Spleen (tissue), 13 donors: Measurements from ENCODE around the gene CSRP2. TPM values are rescaled to one million over a fixed set of nuclear protein-coding genes. Genes with fewer than 3 reads are reported as not detected.

Experiments used
- DNase-seq: peaks from one replicate; pipeline ENCODE4 v3.0.0-alpha.2; 2020
- H3K27ac ChIP-seq, 8 donors: fragments of 200-600 bp; sonication (generic) in 7 of 8; 1 replicate in 4 of 8; 2 replicates in 4 of 8; pipeline versions ENCODE4 v1.5.0 to v1.8.0; 2016 to 2021; ENCODE audit warnings: inconsistent platforms in 4 of 8, mild to moderate bottlenecking in 4 of 8, moderate library complexity in 1 of 8
- H3K27me3 ChIP-seq, 7 donors: fragments of 200-600 bp; sonication (generic) in 6 of 7; replicated peaks in 1 of 7; 1 replicate in 4 of 7; 2 replicates in 3 of 7; pipeline versions ENCODE4 v1.5.0 to v1.8.0; 2016 to 2021; ENCODE audit warnings: inconsistent platforms in 3 of 7, mild to moderate bottlenecking in 1 of 7
- H3K36me3 ChIP-seq, 6 donors: fragments of 200-600 bp; sonication (generic) in 5 of 6; 1 replicate in 4 of 6; 2 replicates in 2 of 6; pipeline versions ENCODE4 v1.5.0 to v1.8.0; 2016 to 2021; ENCODE audit warnings: inconsistent platforms in 2 of 6
- H3K4me1 ChIP-seq, 6 donors: fragments of 200-600 bp; sonication (generic) in 5 of 6; 1 replicate in 3 of 6; 2 replicates in 3 of 6; pipeline versions ENCODE4 v1.5.0 to v1.8.0; 2016 to 2021; ENCODE audit warnings: inconsistent platforms in 3 of 6
- H3K4me3 ChIP-seq, 8 donors: fragments of 200-600 bp; sonication (generic) in 7 of 8; 1 replicate in 4 of 8; 2 replicates in 4 of 8; pipeline versions ENCODE4 v1.5.0 to v1.8.0; 2016 to 2021; ENCODE audit warnings: inconsistent platforms in 4 of 8, mild to moderate bottlenecking in 4 of 8, moderate library complexity in 2 of 8
- H3K9me3 ChIP-seq, 8 donors: fragments of 200-600 bp; sonication (generic) in 7 of 8; 1 replicate in 4 of 8; 2 replicates in 4 of 8; pipeline versions ENCODE4 v1.5.0 to v1.8.0; 2016 to 2021; ENCODE audit warnings: inconsistent platforms in 4 of 8
- POLR2A ChIP-seq, 3 donors: fragments of 450-650 bp; IDR thresholded peaks; one replicate each; pipeline ENCODE4 v1.5.1; 2017; ENCODE audit warnings: antibody characterized with exemption in 3 of 3, mild to moderate bottlenecking in 1 of 3
- POLR2AphosphoS5 ChIP-seq, 3 donors: sonication (generic); formaldehyde crosslinking; IDR thresholded peaks; one replicate each; pipeline ENCODE4 v1.5.1; 2017; ENCODE audit warnings: antibody characterized with exemption in 3 of 3
- WGBS, 5 donors: extraction: QIAGEN DNeasy Blood & Tissue Kit in 3 of 5; methylation state at CpG; one replicate each; pipeline versions ENCODE4 v1.1.5 to v1.1.7; 2013 to 2018; 5-methylcytosine and 5-hydroxymethylcytosine counted together
- intact Hi-C: fragments of 100-400 bp; cut with DNase I; formaldehyde crosslinking; loops from one replicate; pipeline ENCODE4 v1.15.0; 2023; ENCODE audit warnings: low total_unique reads
- long read RNA-seq, 2 donors: transcript quantifications; one replicate each; lab custom pipeline, GENCODE V29; 2026
- polyA plus RNA-seq, 3 donors: library from polyadenylated mRNA; stranded (reverse); fragments of 200-250 nt; gene quantifications; one replicate each; pipeline ENCODE4 v1.2.1, GENCODE V29; 2013
- total RNA-seq, 7 donors: library from RNA; depleted of rRNA in 3 of 7; stranded (reverse); fragments of >200 nt in 3 of 7; fragmentation: NEBNext Ultra II Directional in 4 of 7; extraction: Animal tissue kit (Norgen Biotek cat#: 25700) in 4 of 7; gene quantifications; one replicate each; pipeline versions ENCODE4 v1.1.0 to v1.2.1, GENCODE V29; 2016 to 2021
- TF ChIP-seq, protein P1 (sequence below), 11 experiments: fragments of 200-600 bp in 7 of 11; fragments of 450-650 bp in 4 of 11; sonication (generic) in 4 of 11; IDR thresholded peaks in 8 of 11; conservative IDR thresholded peaks in 3 of 11; 1 replicate in 7 of 11; 2 replicates in 4 of 11; pipeline versions ENCODE4 v1.4.0 to v1.8.0; 2016 to 2021; ENCODE audit warnings: antibody characterized with exemption in 11 of 11, inconsistent platforms in 4 of 11, mild to moderate bottlenecking in 1 of 11
- donor health status: healthy with polysubstance abuse.
- donor health status: DM: no; HTN: no; CAD: no; lungs with moderate emphysema.
- donor health status: DM: no; HTN: no; CAD: no.
- donor health status: Bipolar disorder and iron deficiency.
- donor health status: healthy.
- donor health status: DM: no; HTN: no; CAD: no.
- donor health status: DM: yes; HTN: yes; CAD: no.

CSRP2 gene
- total RNA-seq (10 to 100 TPM in 6 of 7 donors, 1 to 10 TPM in 1; 8.9 to 27.0 (median 15.5) TPM), polyA plus RNA-seq (10 to 100 TPM; 25.0 to 38.6 (median 33.3) TPM)
- long read RNA-seq, donor 1, transcript CSRP2-202 (6 exons, 754 nt), result minor isoform, 5 of 47 reads
- long read RNA-seq, donor 1, transcript CSRP2-201 (6 exons, 943 nt), result major isoform, 34 of 47 reads
- long read RNA-seq, donor 1, partial matches to known transcripts, result 6 of 47 reads
- long read RNA-seq, donor 1, other reads (novel, unspliced or antisense), result 0 of 47 reads
- long read RNA-seq, donor 2, transcript CSRP2-201 (6 exons, 943 nt), result major isoform, 19 of 22 reads
- long read RNA-seq, donor 2, partial matches to known transcripts, result 0 of 22 reads
- long read RNA-seq, donor 2, other reads (novel, unspliced or antisense), result 0 of 22 reads

DNA sequence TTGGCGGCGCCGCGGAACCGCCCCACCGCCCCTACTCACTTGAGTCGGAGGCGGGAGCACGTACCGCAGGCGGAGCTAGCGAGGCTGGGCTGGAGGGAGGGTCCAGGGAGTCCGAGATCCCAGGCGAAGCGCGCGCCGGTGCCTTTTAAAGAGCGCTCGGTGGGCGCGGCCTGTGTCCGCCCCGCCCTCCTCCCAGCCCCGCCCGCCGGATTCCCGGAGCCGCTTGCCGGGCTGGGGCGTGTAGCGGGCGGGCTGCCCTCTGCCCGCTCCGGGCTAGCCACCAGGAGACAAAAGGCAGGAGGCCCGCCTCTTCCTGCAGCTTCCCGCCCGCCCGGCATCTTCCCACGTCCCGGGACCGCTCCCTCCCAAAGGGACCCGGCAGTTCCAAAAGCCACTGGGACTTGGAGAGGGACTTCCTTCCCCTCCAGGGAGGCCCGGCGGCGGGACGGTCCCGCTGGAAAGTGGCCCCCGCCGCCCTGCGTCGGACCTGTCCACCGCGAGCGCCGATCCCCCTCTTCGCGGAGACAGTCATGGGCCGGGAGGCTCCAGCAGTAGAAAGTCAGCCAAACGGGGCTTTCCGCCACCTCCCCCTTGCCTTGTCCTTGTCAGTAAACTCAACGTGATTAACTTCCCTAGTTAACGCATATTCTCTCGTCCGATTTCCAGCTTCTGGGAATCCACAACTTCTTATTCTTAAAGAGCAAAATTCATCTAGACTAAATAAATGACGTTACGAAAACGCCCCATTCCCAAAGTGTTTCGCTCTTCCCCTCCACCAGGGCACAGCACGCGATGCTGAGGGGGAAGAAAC, at the start of gene CSRP2:
Gene CSRP2, minus strand, starts transcription at position 121 of the 811 bp plus-strand sequence. CDS start 12,759 bp downstream, outside the sequence.
- peak; percentile 90 for DNase-seq
- Histone ChIP-seq H3K36me3 (no peaks in the 10 kb centered on the region), H3K9me3 (no peaks in the 10 kb centered on the region), H3K4me3 (peak within 1 kb of the TSS; percentile 48 to 79 (median 56)), H3K27me3 (peaks cover 0 to 45% (median 13%) of the 10 kb centered on the region in 7 donors), H3K4me1 (peaks cover 5 to 28% (median 16%) of the 10 kb centered on the region in 6 donors), H3K27ac (peak within 1 kb of the TSS; percentile 50 to 90 (median 82))
- intact Hi-C loops, result no loop called here
- peak; percentile 68 to 88 (median 83) for TF ChIP-seq POLR2AphosphoS5 (IDR thresholded peaks at IDR 0.05)
- TF ChIP-seq, protein P1, sequence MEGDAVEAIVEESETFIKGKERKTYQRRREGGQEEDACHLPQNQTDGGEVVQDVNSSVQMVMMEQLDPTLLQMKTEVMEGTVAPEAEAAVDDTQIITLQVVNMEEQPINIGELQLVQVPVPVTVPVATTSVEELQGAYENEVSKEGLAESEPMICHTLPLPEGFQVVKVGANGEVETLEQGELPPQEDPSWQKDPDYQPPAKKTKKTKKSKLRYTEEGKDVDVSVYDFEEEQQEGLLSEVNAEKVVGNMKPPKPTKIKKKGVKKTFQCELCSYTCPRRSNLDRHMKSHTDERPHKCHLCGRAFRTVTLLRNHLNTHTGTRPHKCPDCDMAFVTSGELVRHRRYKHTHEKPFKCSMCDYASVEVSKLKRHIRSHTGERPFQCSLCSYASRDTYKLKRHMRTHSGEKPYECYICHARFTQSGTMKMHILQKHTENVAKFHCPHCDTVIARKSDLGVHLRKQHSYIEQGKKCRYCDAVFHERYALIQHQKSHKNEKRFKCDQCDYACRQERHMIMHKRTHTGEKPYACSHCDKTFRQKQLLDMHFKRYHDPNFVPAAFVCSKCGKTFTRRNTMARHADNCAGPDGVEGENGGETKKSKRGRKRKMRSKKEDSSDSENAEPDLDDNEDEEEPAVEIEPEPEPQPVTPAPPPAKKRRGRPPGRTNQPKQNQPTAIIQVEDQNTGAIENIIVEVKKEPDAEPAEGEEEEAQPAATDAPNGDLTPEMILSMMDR (IDR thresholded peaks at IDR 0.05 in 8 of 11, conservative IDR thresholded peaks at IDR 0.05 in 3 of 11), result peak in 3 of 11 experiments; percentile 6 to 17 (median 11)
- no peak for TF ChIP-seq POLR2A (IDR thresholded peaks at IDR 0.05)
- 1 to 4% (median 2%) methylated on average over 25 to 71 of the region's 71 CpGs for WGBS, 5 donors

DNA sequence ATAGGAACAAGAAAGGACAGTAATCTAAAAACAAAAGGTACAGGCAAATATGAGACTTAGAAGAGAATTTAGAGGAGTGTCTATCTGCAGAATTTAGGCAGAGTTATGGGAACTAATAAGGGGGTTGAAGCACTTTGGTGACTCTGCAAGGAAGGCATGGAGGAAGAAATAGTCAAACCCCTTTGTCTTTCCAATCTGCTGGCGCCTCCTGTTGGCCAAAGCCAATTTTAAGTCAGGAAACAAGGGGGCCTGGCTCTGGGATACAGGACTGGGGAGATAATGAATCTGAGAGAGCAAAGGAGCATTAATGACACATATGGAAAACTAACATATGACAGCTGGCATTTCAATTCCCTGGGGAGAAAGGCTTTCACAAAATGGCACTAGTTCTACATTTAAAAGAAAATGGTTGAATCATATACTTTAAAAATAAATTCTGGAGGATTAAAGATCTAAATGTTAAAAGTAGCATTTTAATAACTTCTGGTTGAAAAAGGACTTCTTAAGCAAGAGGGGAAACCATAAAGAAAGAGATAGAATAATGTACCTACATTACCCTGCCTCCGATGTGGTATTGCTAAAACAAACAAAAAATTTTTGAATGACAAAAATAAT, 48.5 kb upstream of the CSRP2 start:
- H3K27ac ChIP-seq, result no peak overlapping the region
- 68 to 79% (median 72%) methylated on average over 2 of the region's 2 CpGs for WGBS, 5 donors
- H3K27me3 ChIP-seq, result no peaks in the 10 kb centered on the region
- TF ChIP-seq, protein P1 (IDR thresholded peaks at IDR 0.05 in 8 of 11, conservative IDR thresholded peaks at IDR 0.05 in 3 of 11), result peak in 2 of 11 experiments; percentile 15 to 26
- TF ChIP-seq POLR2AphosphoS5 (IDR thresholded peaks at IDR 0.05), result no peak
- no peak overlapping the region for H3K4me3 ChIP-seq
- H3K36me3 ChIP-seq, result no peaks in the 10 kb centered on the region
- intact Hi-C loops, result no loop called here
- H3K4me1 ChIP-seq, result no peaks in the 10 kb centered on the region
- DNase-seq, result no peak
- H3K9me3 ChIP-seq, result no peaks in the 10 kb centered on the region

DNA sequence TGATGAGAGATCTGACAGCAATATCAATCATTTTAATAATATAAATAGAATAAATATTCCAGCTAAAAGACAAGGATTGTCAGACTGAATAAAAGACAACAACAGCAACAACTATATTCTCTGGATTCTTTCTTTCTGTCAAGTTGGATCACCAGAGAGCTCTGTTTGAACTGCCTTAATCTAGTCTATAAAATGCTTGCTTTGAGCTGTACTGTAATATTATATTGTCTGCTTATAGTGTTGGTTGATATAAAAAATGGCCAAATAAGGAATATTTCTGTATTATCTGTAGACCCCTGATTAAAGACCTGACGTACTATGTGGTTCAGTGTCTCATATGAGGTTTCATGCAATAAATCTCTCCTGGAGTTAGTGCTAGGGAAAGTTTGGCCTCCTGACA, 46.3 kb upstream of the CSRP2 start:
- no peak overlapping the region for H3K4me3 ChIP-seq
- no peaks in the 10 kb centered on the region for H3K4me1 ChIP-seq
- no peaks in the 10 kb centered on the region for H3K36me3 ChIP-seq
- H3K9me3 ChIP-seq, result no peaks in the 10 kb centered on the region
- DNase-seq, result no peak
- intact Hi-C loops, result no loop called here
- TF ChIP-seq, protein P1 (IDR thresholded peaks at IDR 0.05 in 8 of 11, conservative IDR thresholded peaks at IDR 0.05 in 3 of 11), result no peak
- TF ChIP-seq POLR2A (IDR thresholded peaks at IDR 0.05) (no peak), POLR2AphosphoS5 (IDR thresholded peaks at IDR 0.05) (no peak)
- WGBS, 5 donors, result 82 to 86% (median 84%) methylated on average over 1 of the region's 1 CpG
- no peak overlapping the region for H3K27ac ChIP-seq
- no peaks in the 10 kb centered on the region for H3K27me3 ChIP-seq
